ENCODE results near the gene SHCBP1L. TPM values are rescaled to one million over a fixed set of nuclear protein-coding genes. Genes with fewer than 3 reads are reported as not detected.

Gene SHCBP1L
- total RNA-seq, 4 donors from 2014 or later: 0.22 TPM; not detected in 3

- TF ChIP-seq, protein P1, sequence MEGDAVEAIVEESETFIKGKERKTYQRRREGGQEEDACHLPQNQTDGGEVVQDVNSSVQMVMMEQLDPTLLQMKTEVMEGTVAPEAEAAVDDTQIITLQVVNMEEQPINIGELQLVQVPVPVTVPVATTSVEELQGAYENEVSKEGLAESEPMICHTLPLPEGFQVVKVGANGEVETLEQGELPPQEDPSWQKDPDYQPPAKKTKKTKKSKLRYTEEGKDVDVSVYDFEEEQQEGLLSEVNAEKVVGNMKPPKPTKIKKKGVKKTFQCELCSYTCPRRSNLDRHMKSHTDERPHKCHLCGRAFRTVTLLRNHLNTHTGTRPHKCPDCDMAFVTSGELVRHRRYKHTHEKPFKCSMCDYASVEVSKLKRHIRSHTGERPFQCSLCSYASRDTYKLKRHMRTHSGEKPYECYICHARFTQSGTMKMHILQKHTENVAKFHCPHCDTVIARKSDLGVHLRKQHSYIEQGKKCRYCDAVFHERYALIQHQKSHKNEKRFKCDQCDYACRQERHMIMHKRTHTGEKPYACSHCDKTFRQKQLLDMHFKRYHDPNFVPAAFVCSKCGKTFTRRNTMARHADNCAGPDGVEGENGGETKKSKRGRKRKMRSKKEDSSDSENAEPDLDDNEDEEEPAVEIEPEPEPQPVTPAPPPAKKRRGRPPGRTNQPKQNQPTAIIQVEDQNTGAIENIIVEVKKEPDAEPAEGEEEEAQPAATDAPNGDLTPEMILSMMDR (IDR thresholded peaks at IDR 0.05; ENCODE audit: low read depth): no peak
These were observed 43.4 kb downstream of the SHCBP1L start for GRCh38 chr1:182909578-182909977.

DNA sequence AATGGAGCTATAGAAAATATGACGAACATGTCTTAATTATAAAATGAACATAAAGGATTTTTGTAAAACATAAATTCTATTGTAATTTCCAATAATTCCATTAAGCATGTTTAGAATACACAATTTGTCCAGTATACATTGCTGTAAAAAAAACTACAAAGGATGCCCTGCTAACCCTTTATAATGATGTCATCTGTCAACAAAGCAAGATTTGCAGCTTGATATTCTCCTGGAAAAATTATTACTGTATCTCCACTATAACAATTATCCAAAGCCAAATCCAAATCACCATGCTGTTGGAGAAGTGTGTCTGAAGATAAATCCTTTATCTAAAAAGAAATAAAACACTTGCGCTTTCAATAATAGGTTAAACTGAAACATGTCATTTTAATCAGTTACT lies 47.6 kb downstream of the SHCBP1L start:
- TF ChIP-seq, protein P1 (IDR thresholded peaks at IDR 0.05; ENCODE audit: low read depth): no peak

- TF ChIP-seq, protein P1 (IDR thresholded peaks at IDR 0.05; ENCODE audit: low read depth): no peak
These were observed 55.3 kb downstream of the SHCBP1L start for GRCh38 chr1:182897696-182898095.

GRCh38 chr1:182890927-182891610 lies 61.9 kb downstream of the SHCBP1L start:
- TF ChIP-seq, protein P1 (IDR thresholded peaks at IDR 0.05; ENCODE audit: low read depth): no peak

DNA sequence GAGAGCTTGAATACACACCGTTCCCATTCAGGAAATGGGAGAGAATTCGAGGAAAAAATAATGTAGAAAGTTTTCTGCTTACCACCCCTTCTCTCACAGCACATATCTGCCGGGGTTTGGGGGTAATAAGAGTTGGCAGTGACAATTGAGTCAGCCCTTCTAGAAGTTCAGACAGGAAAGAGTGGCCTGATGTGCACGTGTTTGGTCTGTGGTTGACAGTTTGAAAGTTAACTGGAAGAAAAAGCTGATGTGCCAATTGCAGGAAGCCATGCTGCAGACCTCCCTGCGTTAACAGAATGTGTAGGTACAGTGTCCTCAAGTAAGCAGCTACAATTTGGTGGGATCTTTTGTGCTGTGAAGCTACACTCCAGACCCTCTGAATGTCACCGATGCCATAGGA lies 63.0 kb downstream of the SHCBP1L start:
- TF ChIP-seq, protein P1 (IDR thresholded peaks at IDR 0.05; ENCODE audit: low read depth): no peak

GRCh38 chr1:182888736-182889531 lies 64.0 kb downstream of the SHCBP1L start:
- TF ChIP-seq, protein P1 (IDR thresholded peaks at IDR 0.05; ENCODE audit: low read depth): no peak

DNA sequence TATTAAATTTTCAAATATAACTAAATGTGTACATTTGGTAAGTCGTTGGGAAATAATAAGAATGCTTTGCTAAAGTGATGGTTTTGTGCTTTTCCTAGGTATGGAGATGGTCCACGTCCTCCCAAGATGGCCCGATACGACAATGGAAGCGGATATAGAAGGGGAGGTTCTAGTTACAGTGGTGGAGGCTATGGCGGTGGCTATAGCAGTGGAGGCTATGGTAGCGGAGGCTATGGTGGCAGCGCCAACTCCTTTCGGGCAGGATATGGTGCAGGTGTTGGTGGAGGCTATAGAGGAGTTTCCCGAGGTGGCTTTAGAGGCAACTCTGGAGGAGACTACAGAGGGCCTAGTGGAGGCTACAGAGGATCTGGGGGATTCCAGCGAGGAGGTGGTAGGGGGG lies 66.0 kb downstream of the SHCBP1L start:
- TF ChIP-seq, protein P1 (IDR thresholded peaks at IDR 0.05; ENCODE audit: low read depth): no peak

All from subcutaneous adipose tissue (tissue), 4 donors.